ENCODE data around the gene VAV2. TPM values are rescaled to one million over a fixed set of nuclear protein-coding genes. Genes with fewer than 3 reads are reported as not detected.

VAV2 gene
- total RNA-seq, 1 donor = 13.4 TPM

DNA sequence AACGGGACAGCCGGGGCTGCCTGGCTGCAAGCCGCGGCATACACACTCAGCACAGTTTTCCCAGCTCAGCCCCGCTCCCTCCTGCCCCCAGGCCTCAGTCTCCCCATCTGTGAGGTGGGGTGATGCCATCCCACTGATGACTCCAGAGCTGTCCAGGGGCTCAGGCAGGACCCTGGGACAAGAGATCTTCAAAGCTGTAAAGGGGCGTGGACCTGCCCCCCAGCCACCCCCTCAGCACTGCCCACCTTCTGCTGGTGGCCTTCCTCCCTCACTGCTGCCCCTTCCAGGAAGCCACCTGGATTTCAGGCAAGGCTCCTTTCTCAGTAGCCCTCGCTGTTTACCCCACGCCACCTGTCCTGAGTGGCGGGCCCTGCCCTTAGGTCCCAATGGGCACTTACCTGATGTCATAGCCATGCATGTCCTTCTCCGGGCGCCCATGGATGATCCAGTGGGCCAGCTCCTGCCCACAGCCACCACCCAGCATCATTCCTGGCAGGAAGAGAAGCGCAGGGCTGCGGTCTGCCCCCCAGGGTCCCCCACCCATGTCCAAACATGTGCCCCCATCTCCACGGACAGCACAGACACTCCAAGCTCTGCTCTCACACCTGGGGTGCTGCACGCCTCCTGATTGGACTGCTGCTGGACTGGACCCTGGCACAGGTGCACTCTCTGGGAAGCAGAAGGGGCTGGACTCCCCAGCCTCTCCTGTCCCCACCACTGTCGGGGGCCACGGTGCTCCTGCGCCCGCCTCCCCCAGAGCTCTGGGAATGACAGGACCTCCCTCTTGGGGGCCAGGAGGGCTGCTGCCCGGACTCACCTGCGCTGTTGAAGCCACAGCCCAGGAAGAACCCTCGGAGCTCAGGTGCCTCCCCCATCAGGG lies 279.7 kb downstream of the VAV2 start:
- no peak overlapping the region for H3K4me3 ChIP-seq (ENCODE audit: low read depth, low read length)

More for the DNA sequence above, 279.7 kb downstream of the VAV2 start:
- DNase-seq (ENCODE audit: low read depth) = no peak
- TF ChIP-seq, protein P1, sequence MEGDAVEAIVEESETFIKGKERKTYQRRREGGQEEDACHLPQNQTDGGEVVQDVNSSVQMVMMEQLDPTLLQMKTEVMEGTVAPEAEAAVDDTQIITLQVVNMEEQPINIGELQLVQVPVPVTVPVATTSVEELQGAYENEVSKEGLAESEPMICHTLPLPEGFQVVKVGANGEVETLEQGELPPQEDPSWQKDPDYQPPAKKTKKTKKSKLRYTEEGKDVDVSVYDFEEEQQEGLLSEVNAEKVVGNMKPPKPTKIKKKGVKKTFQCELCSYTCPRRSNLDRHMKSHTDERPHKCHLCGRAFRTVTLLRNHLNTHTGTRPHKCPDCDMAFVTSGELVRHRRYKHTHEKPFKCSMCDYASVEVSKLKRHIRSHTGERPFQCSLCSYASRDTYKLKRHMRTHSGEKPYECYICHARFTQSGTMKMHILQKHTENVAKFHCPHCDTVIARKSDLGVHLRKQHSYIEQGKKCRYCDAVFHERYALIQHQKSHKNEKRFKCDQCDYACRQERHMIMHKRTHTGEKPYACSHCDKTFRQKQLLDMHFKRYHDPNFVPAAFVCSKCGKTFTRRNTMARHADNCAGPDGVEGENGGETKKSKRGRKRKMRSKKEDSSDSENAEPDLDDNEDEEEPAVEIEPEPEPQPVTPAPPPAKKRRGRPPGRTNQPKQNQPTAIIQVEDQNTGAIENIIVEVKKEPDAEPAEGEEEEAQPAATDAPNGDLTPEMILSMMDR (IDR thresholded peaks at IDR 0.05; ENCODE audit: insufficient read depth, low read depth, low read length) = no peak

Other genes with a start within 250 kb of the VAV2 start
- gene BRD3OS, start 33.2 kb upstream of the VAV2 start, total RNA-seq = 18.4 and 22.9 TPM in 2 replicates
- gene BRD3, start 75.7 kb upstream of the VAV2 start, total RNA-seq = 3.5 and 5.2 TPM in 2 replicates
- 19.3 and 22.0 TPM in 2 replicates for gene WDR5, start 143.8 kb upstream of the VAV2 start, total RNA-seq
- gene RNU6ATAC, start 172.2 kb upstream of the VAV2 start, total RNA-seq = not detected in 2 replicates

All from fibroblast of villous mesenchyme (primary cell).